SKM-1 treated with dmso at 0.1 percent for 144 hours (cell line): ENCODE measurements around the gene NKX2-4.
"Not testable (repeated sequence)": the region's sequence is repeated elsewhere in the genome, so short reads cannot be mapped to it uniquely, and the experiment has no call there.

Source experiments
- DNase-seq: peaks from one replicate; lab custom pipeline; 2025; ENCODE audit not compliant: unreplicated experiment; lab: John Stamatoyannopoulos, UW

Gene NKX2-4

DNA sequence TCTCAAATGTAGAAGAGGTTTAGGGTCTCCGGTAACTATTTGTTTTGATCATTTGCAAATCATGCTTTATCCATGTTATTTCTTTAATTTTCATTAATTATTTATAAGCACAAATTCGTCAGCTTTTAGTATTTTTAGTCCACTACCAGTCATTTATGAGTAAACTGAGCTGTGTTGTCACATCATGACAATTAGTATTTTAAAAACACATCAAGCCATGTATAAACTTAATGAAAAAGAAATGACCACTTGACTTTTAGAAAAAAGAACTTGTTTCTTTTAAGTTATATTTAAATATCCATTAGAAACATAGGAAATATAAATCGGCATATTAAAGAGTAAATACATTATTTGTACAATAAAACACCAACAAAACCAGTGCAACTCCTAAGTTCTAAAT is 2.8 kb downstream of the NKX2-4 start:
- no peak for DNase-seq

DNA sequence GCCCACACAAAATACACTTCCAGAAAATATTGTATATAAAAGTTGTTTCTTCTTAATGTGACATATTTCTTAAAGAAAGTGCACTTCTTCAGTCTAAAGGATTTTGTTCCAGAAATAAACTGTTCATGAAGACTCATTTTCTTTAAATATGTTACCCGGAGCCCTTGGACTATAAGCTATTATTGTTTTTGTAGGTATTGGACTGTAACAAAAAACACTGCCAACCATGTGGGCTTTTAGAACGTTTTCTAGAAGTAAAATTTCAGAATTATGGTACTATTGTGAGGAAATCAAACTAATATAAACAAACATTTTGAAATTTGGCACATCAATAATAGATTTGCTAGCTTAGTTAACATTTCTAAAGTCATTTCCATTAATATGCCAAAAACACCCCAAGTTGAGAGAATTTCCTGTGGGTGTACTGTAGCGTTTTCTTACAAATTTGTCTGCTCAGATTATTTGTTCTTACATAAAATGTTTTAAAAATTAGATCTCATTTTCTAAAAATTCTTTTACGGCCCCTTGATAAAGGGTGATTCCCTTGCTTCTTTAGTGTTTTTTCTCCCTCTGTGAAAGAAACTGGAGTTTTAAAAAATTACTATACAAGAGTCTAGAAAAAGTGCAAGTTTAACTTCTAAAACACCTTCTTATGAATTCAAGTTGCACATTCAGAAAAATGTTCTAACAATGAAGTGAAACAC is 3.4 kb downstream of the NKX2-4 start:
- no peak for DNase-seq

DNA sequence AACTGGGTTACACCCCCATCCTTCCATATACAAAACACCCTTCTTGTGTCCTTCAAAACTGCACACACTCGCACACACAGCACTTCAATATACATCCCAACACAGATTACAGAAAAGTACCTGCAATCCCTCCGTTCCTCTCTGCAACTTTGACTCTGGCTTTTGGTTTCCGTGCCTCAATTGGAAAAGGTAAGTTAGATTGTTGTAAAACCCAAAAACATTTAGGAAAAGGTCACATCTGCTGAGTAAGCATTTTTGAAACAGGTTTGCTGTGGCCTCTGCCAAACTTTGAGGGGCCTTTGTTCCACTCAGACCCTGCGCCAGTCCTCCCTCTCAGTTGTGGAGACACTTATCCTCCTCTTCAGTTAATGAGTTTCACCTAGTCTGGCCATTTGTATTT is 4.2 kb downstream of the NKX2-4 start:
- no peak for DNase-seq

DNA sequence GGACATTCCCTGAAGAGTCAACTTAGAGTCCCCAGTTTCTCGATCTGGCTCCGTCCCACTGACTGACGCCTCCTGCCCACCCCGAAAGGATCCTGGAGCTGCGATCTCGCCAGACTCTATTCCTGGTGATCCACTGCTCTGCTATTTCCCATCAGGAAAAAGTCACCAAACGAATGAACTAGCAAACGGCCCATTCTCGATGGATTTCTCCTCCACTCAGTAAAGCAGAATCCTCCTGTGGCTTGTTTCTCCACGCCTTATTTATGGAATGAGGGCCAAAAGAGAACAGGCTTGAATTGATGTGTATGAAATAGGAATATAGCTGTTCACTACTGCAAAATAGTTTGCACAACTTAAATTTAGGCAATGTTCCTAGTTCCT is 5.4 kb downstream of the NKX2-4 start:
- no peak for DNase-seq

DNA sequence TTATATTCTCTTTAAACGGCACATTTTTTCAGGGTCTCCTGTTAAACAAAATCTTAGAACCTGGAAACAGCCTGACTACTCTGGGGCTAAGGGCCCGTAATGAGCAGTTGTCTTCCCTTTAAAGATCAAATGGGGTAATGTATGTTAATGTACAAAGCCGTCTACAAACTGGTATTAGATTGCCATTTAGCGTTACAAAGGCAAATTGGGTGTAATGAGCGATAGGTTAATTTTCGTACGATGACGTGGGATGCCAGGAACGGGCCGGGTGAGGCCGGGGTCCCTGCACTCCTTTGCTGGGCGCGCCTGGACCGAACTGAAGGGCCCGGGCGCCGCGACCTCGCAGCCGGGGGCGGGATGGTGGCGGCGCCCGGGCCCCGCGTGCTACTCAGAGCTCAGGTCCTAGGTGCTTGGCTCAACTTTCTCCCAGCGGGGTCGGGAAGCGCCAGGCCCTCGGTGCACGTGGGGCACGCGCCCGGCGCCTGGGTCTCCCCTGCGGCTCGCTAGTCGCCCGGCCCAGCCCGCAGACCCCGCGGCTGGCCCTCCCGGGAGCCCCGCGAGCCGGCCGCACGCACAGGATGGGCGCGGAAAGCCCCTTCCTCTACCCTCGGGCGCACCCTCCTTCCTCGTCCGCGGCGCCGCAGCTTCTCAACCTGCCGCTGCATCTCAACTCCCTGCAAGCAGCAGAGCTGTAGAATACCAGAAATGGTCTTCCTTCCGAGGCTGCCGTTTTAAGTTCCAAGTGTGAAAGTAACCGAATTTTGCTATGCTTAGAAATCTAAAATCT is 5.9 kb downstream of the NKX2-4 start:
- no peak for DNase-seq

DNA sequence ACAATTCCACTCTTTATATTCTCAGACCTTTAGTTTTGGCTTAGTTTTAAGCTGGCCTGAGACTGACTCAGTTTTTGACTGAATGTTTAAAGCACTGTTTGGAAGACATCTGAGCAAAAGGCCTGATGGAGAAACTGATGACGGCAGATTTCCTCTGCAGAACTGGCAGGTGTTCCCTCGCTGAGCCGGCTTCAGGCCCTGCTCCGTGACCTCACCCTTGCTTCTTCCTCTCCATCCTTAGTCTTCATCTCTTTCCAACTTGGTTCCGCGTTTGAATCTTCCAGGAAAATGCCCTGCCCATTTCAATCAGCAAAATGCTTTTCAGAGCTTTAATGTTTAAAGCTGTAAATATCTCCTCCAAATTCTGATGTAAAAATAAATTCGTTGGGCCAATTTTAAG is 6.6 kb downstream of the NKX2-4 start:
- no peak for DNase-seq

DNA sequence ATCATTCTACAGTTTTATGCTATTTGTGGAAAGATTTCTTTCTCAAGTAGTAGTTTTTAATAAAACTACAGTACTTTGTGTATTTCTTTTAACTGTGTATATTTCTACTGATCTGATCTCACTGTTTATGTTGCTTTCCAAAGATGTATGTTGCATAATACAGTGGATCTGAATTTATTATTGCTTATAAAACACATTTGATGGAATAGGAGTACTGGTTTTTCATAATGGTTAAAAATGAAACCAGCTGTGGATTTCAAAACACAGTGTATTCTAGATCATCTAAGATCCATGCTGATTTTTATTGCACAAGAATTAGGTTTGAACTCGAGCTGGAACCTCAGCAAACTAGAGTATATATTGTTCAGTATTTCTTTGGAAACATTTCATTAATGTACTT is 8.0 kb downstream of the NKX2-4 start:
- DNase-seq, result no peak

DNA sequence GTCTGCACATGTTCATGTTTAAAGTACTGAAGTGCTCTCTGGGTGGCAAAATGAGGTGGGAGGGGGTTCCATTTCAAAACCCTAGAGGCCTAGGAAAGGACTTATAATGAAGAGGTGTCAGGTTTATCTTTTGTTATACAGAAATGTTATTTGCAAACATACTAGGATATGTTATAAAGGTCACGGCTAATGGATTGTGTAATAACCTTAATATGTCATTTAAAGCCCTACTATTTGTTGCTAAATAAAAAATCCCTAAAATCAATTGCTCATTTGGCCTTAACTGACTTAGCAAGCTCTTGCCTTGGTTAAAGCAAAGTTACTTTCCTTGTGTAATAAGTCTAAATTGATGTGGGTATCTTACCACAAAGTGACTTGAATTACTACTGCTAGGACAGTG is 8.8 kb downstream of the NKX2-4 start:
- no peak for DNase-seq

DNA sequence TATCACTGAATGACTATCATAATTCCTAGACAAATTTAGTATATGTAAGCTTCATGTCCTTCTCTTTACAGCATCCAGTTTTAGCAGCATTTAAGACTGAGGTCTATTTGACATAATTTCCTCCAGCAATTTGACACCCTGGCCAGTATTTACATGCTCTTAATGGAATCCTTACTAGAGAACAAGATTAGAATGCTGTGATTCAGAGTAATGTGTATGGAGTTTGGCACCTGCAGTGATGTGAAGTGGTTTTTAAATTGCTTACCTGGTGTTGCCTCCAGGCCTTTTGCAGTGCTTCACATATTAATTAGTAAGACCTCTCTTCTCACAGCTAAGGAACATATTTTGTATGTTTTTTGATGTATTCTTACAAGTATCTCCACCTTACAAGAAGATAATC is 9.8 kb downstream of the NKX2-4 start:
- no peak for DNase-seq

DNA sequence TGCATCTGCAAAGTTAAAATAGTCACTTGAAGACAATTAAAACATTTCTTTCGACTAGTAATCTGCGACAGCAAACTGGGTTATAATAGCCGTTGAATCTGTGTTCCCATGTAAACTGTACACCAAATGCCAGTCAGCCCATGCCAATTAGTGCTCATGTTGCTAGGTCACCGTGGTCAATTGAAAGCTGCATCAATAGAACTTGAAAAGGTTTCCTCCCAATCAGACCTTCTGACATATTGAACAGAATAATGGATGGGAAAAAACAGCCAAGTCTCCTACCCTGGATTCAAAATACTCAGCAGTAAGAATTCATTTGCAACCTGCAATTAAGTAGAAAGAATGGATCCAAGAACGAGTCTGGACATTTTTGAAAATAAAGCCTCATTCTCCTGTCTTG is 11.2 kb downstream of the NKX2-4 start:
- DNase-seq, result no peak

DNA sequence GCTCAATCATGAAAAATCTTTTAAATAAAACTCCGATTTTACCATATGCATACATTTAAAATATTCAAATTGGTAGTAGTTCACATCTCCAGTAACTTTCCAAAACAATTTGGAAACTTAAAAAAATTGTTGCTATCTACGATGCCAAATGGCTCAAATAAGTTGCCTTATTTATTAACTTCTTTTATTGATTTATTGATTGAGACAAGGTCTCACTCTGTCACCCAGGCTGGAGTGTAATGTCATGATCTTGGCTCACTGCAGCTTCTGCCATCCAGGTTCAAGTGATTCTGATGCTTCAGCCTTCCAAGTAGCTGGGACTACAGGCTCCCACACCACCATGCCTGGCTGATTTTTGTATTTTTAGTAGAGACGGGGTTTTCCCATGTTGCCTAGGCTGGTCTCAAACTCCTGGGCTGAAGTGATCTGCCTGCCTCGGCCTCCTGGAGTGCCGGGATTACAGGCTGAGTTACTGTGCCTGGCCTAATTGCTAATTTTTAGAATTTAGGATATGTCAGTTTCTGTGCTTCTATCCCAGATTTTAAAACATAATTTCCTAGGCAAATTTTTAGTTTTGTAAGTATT is 12.9 kb downstream of the NKX2-4 start:
- no peak for DNase-seq

DNA sequence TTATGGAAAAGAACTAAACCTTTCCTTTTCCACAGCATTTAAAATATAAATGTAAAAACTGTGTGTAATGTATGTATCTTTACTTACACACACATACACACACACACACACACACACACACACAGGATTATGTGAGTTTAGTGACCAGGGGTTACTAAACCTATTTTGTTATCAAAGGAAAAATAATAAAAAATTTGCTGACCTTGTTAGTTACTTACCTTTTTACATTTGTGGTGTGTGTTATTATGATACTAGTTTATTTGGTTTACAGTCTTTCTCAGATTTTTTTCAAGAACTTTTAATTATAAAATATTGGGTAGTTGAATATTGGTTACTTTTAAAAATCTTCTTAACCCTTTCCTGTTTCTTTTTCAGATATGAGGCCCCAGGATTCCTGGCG is 15.7 kb downstream of the NKX2-4 start:
- no peak for DNase-seq

DNA sequence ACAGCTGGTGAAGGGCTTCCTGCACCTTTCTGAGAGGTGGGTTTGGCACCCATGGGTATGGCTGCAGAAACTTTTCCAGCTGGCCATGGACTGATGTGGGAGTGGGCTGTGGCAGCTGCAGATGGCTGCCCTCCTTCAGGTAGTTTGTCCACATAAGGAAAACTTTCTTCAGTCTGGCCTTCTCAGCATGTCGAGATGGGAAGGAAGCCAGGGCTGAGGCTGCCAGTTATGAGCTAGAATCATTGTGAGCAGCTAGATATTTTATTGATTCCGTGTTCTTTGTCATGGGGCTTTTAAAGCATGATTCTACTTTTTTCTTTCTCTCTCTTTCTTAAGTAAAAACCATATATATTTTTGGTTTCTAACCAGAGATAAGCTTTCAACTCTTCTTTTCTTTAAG is 16.6 kb downstream of the NKX2-4 start:
- no peak for DNase-seq

DNA sequence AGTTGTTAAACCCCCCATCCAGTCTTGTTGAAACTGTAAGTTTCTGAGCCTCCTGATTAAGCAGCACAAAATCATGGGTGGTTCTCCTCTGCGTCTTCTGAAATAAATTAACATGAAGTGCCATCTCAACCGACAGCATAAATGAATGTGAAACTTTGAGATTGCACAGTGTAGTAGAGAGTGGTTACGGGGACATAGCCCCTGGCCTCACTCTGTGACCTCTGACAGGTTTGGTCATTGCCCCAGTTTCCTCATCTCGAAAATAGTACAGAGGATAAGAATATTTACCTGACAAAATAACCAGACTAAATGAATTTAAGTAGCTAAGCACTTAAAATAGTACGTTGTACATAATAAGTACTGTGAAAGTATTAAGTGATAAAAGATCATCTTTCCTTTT is 19.1 kb downstream of the NKX2-4 start:
- no peak for DNase-seq

DNA sequence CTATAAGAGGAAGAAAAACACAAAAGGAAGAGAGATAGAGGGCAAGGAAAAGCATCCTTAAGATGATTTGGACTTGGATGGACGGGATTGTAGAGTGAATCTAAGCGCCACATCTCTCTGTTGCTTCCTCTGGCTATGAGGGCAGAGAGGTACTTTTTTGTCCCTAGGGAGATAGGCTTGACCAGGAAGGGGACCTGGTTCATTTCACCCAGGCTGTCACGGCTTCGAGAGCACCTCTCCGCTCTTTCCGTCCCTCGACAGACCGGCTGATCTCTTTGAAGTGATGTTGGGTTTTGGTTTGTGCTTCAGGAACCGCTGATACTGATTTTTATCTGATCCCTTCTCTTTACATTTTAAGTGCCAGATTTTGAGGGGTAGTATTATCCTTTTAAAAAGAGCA is 19.6 kb downstream of the NKX2-4 start:
- no peak for DNase-seq

DNA sequence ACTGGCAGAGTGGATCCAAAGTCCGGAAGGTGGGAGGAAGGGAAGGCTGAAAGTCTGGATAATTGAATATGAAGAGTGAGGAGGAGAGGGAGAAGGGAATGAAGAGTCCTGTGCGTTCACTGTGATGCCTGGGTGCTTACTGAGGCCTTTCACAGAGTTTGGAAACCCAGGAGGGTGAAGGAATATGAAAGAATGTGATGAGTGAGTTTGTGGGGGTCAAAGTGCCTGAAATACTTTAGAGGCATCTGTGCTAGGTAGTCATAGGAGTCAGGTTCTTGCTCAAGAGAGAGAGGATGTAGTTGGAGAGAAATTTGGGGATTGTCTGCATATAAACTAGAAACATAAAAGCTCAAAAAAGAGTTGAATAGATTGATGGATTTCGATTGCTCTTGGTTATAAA is 20.7 kb downstream of the NKX2-4 start:
- no peak for DNase-seq

DNA sequence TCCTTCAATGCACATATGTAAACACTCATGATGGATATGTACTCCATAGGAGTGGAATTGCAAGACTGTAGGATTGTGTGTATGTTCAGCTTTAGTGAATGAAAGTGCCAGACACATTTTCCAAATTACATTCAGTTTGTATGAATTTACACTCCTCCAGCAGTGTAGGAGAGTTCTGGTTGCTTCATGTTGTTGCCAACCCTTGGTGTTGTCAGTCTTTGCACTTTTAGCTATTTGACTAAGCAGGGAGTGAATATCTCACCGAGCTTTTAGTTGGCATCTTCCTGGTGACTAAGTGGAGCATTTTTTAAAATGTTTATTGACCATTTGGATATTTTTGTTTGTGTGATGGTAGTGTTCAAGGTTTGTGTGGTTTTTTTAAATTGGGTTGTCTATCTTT is 23.9 kb downstream of the NKX2-4 start:
- no peak for DNase-seq

DNA sequence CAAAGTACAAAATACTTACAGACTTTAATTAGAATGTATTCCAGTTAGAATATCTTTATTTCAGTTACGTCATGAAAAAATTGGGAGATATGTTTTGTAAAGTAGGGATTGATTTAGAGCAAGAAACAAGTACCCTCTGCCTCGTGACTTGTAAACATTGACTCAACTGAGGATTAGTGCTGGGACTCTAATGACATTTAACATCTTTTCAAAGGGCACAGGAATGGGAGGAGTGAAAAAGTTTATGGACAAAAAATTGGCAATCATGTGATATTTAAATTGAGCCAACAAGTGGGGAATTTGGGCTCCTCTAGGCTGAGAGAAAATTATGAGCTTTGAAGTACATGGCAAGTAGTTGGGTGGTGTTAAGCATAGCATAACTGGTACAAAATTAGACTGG is 25.3 kb downstream of the NKX2-4 start:
- DNase-seq, result no peak

DNA sequence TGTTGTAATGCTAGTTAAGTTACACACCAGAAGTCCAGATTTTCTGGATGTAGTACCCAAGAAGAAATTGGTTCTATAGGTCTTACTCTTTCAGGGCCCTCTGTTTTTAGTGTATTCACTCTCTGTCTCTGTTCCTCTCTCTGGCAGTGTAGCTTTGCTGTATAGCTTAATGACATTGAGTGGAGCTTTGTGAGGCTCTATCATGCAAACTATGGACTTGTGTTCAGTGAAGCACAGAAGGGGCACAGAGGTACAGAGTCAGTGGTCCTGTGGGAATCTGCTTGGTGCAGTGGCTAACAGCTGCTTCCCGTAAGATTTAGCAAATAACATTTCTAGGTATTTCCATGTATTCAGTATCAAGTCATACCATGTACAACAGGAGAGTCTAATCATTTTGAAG is 26.1 kb downstream of the NKX2-4 start:
- no peak for DNase-seq

DNA sequence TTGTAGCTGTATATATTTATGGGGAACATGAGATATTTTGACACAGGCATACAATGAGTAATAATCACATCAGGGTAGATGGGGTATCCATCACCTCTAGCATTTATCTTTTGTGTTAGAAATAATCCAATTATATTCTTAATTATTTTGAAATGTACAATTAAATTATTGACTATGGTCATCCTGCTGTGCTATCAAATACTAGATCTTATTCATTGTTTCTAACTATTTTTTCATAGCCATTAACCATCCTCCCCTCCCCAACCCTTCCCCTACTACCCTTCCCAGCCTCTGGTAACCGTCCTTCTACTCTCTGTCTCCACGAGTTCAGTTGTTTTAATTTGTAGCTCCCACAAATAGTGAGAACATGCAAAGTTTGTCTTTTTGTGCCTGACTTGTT is 28.5 kb downstream of the NKX2-4 start:
- DNase-seq, result no peak

DNA sequence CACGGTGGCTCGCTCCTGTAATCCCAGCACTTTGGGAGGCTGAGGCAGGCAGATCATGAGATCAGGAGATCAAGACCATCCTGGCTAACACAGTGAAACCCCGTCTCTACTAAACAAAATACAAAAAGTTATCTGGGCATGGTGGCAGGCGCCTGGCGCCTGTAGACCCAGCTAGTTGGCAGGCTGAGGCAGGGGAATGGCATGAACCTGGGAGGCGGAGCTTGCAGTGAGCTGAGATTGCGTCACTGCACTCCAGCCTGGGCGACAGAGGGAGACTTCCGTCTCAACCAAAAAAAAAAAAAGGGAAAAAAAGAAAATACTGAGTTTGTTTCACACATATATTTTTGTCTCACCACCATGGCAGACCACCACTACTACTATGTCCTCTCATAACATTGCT is 31.1 kb downstream of the NKX2-4 start:
- DNase-seq, result not testable (repeated sequence)

DNA sequence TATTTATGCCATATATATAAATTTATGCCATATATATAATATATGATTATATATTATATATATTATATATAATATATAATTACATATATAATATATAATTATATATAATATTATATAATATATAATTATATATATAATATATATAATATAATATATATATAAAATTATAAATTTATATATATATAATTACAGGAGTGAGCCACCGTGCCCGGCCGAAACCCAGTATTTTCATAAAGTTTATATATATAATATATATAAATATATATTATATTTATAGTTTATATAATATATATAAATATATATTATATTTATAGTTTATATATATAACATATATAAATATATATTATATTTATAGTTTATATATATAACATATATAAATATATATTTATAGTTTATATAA is 31.6 kb downstream of the NKX2-4 start:
- DNase-seq, result no peak

DNA sequence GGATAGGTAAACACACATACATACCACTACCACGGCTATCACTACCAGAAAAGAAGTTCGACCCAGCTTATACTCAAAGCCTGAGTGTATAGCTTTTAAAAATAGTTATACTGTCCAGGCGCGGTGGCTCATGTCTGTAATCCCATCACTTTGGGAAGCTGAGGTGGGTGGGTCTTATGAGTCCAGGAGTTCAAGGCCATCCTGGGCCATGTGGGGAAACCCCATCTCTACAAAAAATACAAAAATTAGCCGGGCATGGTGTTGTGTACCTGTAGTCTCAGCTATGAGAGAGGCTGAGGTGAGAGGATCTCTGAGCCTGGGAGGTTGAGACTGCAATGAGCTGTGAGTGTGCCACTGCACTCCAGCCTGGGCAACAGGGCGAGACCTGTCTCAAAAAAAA is 32.9 kb downstream of the NKX2-4 start:
- no peak for DNase-seq
